Measurements from ENCODE around the gene POF1B.

DNA sequence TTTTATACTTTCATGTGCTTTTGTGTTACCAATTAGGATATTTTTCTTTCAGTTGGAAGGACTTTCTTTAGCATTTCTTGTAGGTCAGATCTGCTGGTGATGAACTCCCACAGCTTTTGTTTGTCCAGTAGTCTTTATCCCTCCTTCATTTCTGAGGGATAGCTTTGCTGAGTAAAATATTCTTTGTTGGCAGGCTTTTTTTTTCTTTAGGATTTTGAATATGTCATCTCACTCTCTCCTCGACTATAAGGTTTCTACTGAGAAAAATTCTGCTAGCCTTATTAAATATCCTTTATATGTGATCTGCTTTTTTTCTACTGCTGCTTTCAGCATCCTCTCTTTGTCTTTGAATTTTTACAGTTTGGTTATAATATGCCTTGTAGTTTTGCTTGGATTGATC is 49.6 kb upstream of the POF1B start:
- TF ChIP-seq POLR2AphosphoS5 (IDR thresholded peaks at IDR 0.05): no peak
- TF ChIP-seq, protein P1, sequence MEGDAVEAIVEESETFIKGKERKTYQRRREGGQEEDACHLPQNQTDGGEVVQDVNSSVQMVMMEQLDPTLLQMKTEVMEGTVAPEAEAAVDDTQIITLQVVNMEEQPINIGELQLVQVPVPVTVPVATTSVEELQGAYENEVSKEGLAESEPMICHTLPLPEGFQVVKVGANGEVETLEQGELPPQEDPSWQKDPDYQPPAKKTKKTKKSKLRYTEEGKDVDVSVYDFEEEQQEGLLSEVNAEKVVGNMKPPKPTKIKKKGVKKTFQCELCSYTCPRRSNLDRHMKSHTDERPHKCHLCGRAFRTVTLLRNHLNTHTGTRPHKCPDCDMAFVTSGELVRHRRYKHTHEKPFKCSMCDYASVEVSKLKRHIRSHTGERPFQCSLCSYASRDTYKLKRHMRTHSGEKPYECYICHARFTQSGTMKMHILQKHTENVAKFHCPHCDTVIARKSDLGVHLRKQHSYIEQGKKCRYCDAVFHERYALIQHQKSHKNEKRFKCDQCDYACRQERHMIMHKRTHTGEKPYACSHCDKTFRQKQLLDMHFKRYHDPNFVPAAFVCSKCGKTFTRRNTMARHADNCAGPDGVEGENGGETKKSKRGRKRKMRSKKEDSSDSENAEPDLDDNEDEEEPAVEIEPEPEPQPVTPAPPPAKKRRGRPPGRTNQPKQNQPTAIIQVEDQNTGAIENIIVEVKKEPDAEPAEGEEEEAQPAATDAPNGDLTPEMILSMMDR (IDR thresholded peaks at IDR 0.05): no peak
- TF ChIP-seq POLR2A (IDR thresholded peaks at IDR 0.05): no peak
